Measurements from ENCODE around the gene TREML1.
"Not testable (repeated sequence)": the region's sequence is repeated elsewhere in the genome, so short reads cannot be mapped to it uniquely, and the experiment has no call there.

The TREML1 gene

GRCh38 chr6:41135062-41135832 lies 18.9 kb downstream of the TREML1 start:
- no peak for DNase-seq

GRCh38 chr6:41132254-41132653 lies 21.9 kb downstream of the TREML1 start:
- DNase-seq: no peak

- no peak for DNase-seq
Measured at GRCh38 chr6:41125282-41125681, 28.9 kb downstream of the TREML1 start.

- DNase-seq: no peak
Measured at GRCh38 chr6:41122918-41123317, 31.2 kb downstream of the TREML1 start.

- DNase-seq: no peak
Measured at GRCh38 chr6:41122373-41122772, 31.8 kb downstream of the TREML1 start.

GRCh38 chr6:41120058-41120457 lies 34.1 kb downstream of the TREML1 start:
- no peak for DNase-seq

- no peak for DNase-seq
Measured at GRCh38 chr6:41119508-41119907, 34.6 kb downstream of the TREML1 start.

GRCh38 chr6:41115027-41115426 lies 39.1 kb downstream of the TREML1 start:
- DNase-seq: not testable (repeated sequence)

- no peak for DNase-seq
Measured at GRCh38 chr6:41111017-41111416, 43.1 kb downstream of the TREML1 start.

GRCh38 chr6:41103847-41104246 lies 50.3 kb downstream of the TREML1 start:
- DNase-seq: no peak

- DNase-seq: peak in 1 of 2 donors; percentile 21
Measured at GRCh38 chr6:41100871-41101287, 53.3 kb downstream of the TREML1 start.
